Measurements from ENCODE around the gene ZNF467.

The ZNF467 gene

GRCh38 chr7:149748076-149748874 lies 25.1 kb downstream of the ZNF467 start:
- no peak for TF ChIP-seq GATA2 (IDR thresholded peaks at IDR 0.05; ENCODE audit: low read depth, low read length)
- TF ChIP-seq GATA3 (IDR thresholded peaks at IDR 0.05; ENCODE audit: low read depth, low read length) = no peak

DNA sequence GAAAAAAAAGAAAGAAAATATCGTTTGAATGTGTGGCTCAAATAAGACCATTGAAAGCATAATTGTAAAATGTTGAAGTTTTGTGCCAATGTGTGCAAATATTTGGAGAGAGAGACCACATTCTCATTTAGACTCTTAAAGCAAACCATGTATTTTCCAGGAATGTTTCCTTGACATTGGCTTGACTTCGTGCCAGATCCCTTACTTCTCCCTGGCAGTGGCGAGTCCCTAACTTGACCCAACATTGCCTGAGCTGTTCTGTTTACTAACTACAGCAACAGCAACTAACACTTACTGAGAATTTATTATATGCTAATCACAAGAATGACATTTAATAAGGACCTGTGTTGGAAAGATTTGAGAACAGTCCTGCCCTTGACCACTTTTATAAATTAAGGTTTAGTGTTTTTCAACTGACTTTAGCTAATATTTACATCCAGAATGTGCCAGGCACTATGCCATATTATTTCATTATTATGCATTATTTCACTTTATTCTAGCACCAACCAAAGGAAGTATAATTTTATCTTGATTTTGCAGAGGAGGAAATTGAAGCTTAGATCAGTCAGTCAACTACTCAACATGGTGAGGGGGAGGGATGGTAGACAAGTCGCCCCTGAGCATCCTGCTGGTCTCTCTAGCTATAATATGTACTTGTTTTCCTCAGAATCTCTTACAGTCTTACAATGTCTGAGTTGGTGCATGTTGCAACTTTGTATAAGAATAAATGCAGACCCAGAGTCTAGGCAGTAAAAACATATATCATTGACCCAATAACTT lies 29.7 kb downstream of the ZNF467 start:
- no peak for TF ChIP-seq GATA3 (IDR thresholded peaks at IDR 0.05; ENCODE audit: low read depth, low read length)
- TF ChIP-seq GATA2 (IDR thresholded peaks at IDR 0.05; ENCODE audit: low read depth, low read length) = no peak

DNA sequence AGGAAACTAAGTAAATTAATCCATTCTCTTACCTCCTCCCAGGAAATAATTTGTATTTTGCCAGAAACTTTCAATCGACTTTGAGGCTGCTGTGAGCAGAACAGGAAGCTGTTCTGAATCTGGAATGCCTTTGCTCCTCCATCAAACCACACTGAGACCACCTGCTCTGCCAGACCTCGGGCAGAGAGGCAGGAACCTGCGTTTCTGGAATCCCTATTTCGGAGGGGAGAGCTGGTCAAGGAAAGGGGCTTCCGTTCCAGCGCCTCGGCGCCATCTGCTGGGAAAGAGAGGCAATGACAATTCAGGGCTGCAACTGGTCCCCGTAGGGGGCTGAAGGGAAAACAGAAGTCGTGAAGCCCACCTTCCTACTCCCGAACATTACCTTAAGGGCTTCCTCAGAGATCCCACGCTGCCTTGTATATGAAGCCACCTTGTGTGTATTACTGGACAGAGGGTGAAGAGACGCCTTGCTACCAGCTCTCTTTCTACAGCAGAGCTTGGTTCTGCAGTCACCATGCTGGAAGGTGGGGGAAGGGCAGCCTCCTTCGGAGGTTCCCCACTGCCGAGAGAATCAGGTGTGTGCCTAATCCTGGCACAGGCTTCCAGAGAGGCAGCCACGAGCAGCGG lies 31.2 kb downstream of the ZNF467 start:
- TF ChIP-seq GATA3 (IDR thresholded peaks at IDR 0.05; ENCODE audit: low read depth, low read length) (no peak), GATA2 (IDR thresholded peaks at IDR 0.05; ENCODE audit: low read depth, low read length) (no peak)

DNA sequence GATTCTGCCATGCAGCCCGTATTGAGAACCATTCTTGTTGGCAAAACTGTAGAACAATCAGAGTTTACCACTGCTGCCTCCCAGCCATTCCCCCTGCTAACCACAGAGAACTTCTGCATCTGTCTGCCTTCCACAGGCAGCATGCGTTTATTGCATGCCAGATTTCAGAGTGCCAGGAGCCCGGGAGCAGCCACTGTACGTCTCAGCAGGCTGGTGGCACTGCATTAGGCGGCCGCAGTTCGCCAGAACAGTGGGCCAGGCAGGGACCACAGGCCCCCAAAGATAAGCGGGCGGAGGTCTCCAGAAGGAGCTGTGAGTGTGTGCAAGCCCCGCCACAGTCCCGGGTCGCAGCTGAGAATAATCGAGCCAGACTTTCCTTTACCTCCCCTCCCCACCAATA lies 31.8 kb downstream of the ZNF467 start:
- TF ChIP-seq GATA3 (IDR thresholded peaks at IDR 0.05; ENCODE audit: low read depth, low read length) = no peak

DNA sequence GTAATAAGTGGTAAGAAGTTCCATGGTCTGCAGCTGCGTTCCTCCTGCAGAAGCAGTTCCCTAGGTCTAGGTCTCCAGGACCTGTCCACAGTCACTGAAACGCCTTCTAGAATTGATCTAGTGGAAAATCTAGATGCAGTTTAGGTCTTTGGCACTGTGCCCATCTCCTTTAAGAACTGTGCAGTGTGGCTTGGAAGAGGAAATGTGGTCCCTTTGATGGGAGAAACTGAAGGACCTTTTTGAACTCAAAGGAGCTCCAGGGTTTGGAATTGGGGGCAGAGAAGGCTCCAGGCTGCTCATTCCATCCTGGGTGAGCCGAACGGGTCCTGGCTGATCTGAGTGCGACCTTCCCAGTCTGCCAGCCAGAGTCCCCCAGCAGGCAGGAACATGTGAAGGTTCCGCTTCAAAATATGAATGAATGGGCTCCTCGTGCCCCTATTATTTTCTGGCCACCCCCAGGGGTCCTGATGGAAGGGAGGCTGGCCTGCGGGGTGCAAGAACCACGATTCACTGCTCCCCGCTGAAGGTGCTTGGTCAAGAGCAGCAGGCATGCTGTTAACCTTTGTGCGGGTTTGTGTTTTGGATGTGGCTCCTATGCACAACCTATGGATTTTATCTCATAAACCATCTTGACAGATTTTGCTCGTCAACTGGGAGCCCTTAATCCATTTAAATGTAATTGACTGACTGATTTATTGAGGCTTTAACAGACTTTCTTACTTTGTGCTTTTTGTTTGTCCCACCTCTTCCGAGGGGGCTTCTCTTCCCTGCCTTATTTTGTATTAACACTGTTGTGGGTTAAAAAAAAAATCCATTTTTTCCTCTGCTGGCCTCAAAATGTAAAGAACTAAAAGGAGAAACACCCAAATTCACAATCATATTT lies 36.7 kb downstream of the ZNF467 start:
- TF ChIP-seq GATA3 (IDR thresholded peaks at IDR 0.05; ENCODE audit: low read depth, low read length) (no peak), GATA2 (IDR thresholded peaks at IDR 0.05; ENCODE audit: low read depth, low read length) (peak; percentile 34; the same call in 1 of the 2 replicates)

- TF ChIP-seq GATA2 (IDR thresholded peaks at IDR 0.05; ENCODE audit: low read depth, low read length) = no peak
- no peak for TF ChIP-seq GATA3 (IDR thresholded peaks at IDR 0.05; ENCODE audit: low read depth, low read length)
Observed at GRCh38 chr7:149735779-149736477, 37.5 kb downstream of the ZNF467 start.

DNA sequence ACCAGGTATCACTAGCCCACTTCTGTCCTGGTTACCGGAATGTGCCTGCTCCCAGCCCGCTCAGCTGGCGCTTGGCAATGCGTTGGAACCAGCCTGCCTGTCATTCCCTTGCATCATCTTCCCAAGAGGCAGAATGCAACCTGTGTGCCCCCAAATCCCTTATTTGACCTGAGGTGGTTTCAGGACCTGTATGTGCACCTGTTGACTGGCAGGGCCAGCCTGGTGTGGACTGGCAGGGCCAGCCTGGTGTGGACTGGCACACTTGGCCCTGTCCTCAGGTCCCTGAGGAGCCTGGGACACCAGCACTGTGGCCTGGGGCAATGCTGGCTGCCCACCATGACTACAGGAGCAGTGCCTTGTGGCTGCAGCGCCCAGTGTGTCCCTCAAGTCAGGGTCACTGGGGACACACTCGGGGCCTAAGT lies 38.2 kb downstream of the ZNF467 start:
- TF ChIP-seq GATA3 (IDR thresholded peaks at IDR 0.05; ENCODE audit: low read depth, low read length) (no peak), GATA2 (IDR thresholded peaks at IDR 0.05; ENCODE audit: low read depth, low read length) (no peak)

DNA sequence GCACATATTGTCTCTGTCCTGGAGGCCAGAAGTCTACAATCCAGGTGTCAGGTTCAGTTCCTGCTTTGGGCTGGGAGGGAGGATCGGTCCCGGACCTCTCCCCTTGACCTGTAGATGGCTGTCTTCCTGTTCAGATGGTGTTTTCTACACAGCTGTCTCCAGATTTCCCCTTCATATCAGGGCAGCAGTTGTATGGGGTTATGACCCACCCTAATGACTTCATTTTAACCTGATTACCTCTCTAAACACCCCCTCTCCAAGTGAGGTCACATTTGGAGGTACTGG lies 38.7 kb downstream of the ZNF467 start:
- TF ChIP-seq GATA2 (IDR thresholded peaks at IDR 0.05; ENCODE audit: low read depth, low read length) (no peak), GATA3 (IDR thresholded peaks at IDR 0.05; ENCODE audit: low read depth, low read length) (no peak)

GRCh38 chr7:149733924-149734790 lies 39.2 kb downstream of the ZNF467 start:
- no peak for TF ChIP-seq GATA2 (IDR thresholded peaks at IDR 0.05; ENCODE audit: low read depth, low read length)
- TF ChIP-seq GATA3 (IDR thresholded peaks at IDR 0.05; ENCODE audit: low read depth, low read length) = no peak

- TF ChIP-seq GATA3 (IDR thresholded peaks at IDR 0.05; ENCODE audit: low read depth, low read length) (no peak), GATA2 (IDR thresholded peaks at IDR 0.05; ENCODE audit: low read depth, low read length) (no peak)
Observed at GRCh38 chr7:149733131-149733923, 40.1 kb downstream of the ZNF467 start.

DNA sequence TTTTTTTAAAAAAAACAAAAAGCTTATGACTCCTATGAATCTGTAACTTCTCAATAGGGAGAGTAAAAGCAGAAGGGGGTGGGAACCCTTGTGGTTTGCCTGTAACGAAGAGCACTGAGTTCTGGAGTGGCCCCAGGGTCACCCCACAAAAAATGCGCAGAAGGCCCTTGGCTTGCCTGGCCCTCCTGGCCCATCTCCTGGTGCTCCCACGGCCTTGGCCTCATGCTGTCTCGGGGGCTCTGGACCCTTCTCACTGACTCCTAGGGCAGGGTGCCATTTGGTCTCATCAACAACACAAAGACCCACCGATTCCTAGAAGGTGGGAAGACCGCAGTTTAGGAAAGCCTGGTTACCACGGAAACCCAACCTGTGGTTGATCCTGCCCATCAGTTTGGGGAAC lies 40.8 kb downstream of the ZNF467 start:
- no peak for TF ChIP-seq GATA3 (IDR thresholded peaks at IDR 0.05; ENCODE audit: low read depth, low read length)
- TF ChIP-seq GATA2 (IDR thresholded peaks at IDR 0.05; ENCODE audit: low read depth, low read length) = no peak

DNA sequence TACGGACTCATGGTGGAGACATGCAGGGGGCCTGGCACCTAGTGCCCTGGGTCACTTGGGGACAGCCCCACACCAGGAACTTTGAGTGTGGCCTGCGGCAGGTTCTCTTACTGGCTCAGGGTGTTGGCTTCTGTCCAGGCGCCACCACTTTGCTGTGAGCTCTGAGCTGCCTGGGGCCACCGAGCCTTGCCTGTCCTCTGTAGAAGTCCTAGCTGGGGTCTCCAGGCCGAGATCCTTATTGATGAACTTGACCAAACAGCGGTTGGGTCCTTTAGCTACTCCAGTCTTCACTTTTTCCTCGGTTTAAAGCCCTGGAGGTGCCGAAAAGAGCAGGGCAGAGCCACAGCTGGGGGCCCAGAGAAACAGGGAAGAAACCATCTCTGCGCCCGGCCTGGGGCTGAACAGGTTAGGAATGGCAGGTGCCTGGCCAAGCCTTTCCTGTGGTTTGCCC lies 41.3 kb downstream of the ZNF467 start:
- TF ChIP-seq GATA2 (IDR thresholded peaks at IDR 0.05; ENCODE audit: low read depth, low read length) (no peak), GATA3 (IDR thresholded peaks at IDR 0.05; ENCODE audit: low read depth, low read length) (no peak)
